AG04450 (cell line): ENCODE results near the gene WFDC13. TPM values are rescaled to one million over a fixed set of nuclear protein-coding genes. Genes with fewer than 3 reads are reported as not detected.

Experiments used
- CTCF ChIA-PET: fragments of 300-600, 350-600 bp; formaldehyde crosslinking; extraction: SDS; loops from one replicate; lab custom pipeline; 2022; ENCODE audit warnings: antibody characterized with exemption, inconsistent platforms; lab: Charles Lee
- POLR2A ChIA-PET: fragments of 350-600 bp; formaldehyde crosslinking; extraction: SDS; loops from one replicate; lab custom pipeline; 2021; ENCODE audit warnings: antibody characterized with exemption, inconsistent platforms; lab: Yijun Ruan, JAX
- DNase-seq: peaks from one replicate; pipeline ENCODE4 v3.0.0-alpha.2; 2011; ENCODE audit warnings: low read depth, low spot score
- H3K27ac ChIP-seq: one replicate; pipeline ENCODE4 v1.5.1; 2012; ENCODE audit warnings: low read depth, low read length, control low read depth
- H3K27me3 ChIP-seq: one replicate; pipeline ENCODE4 v1.6.0; 2012; ENCODE audit warnings: low read length; ENCODE audit not compliant: control insufficient read depth, insufficient read depth
- H3K4me3 ChIP-seq: 2 replicates; pipeline ENCODE4 v1.5.1; 2011; ENCODE audit warnings: mild to moderate bottlenecking, low read depth, low read length, control low read depth
- H3K9me3 ChIP-seq: 2 replicates; pipeline ENCODE4 v1.5.1; 2012; ENCODE audit warnings: low read length; ENCODE audit not compliant: control insufficient read depth, insufficient read depth
- CTCF ChIP-seq: IDR thresholded peaks from 2 replicates; pipeline ENCODE4 v1.5.1; 2011; ENCODE audit warnings: low read depth, low read length, control low read depth, inconsistent platforms
- polyA plus RNA-seq: library from polyadenylated mRNA; depleted of rRNA; stranded (reverse); fragments of >200 nt; gene quantifications from 2 replicates; pipeline ENCODE4 v1.2.3, GENCODE V29; 2011; rRNA removed
- small RNA-seq: library from RNA; depleted of rRNA; stranded (forward); fragments of <200 nt; gene quantifications from one replicate; pipeline ENCODE3, GENCODE V24; 2012; ENCODE audit warnings: low read depth; ENCODE audit not compliant: insufficient read length

WFDC13 gene
- polyA plus RNA-seq, 1 experiment, result not detected

- no peaks in the 10 kb centered on the region; the same call in 1 of the 2 replicates for H3K9me3 ChIP-seq
- CTCF ChIA-PET, result interaction anchor here (1.3 kb wide), 1 partner anchor 13 kb away, joined by 4 read pairs; no protein-coding TSS in a partner anchor
- no peak overlapping the region for H3K4me3 ChIP-seq
Measured at GRCh38 chr20:45758096-45758495, 56.3 kb downstream of the WFDC13 start.

More at GRCh38 chr20:45758096-45758495, 56.3 kb downstream of the WFDC13 start:
- Histone ChIP-seq H3K27me3 (no peaks in the 10 kb centered on the region), H3K27ac (no peak overlapping the region)
- TF ChIP-seq CTCF, result no peak
- POLR2A ChIA-PET, result no interaction called here
- DNase-seq, result no peak

Small RNAs within 50 kb of the gene (small RNA-seq; reads per million reads assigned to genes)
- gene MIR3617 (not detected), gene SPINT5P (not detected)

Other genes starting within 250 kb of the WFDC13 start
- not detected in 2 replicates for gene WFDC2, start 232.3 kb upstream of the WFDC13 start, polyA plus RNA-seq
- gene SPINT3, start 186.4 kb upstream of the WFDC13 start, polyA plus RNA-seq, result not detected in 2 replicates
- gene WFDC6, start 162.6 kb upstream of the WFDC13 start, polyA plus RNA-seq, result not detected in 2 replicates
- not detected in 2 replicates for gene EPPIN, start 154.6 kb upstream of the WFDC13 start, polyA plus RNA-seq
- gene WFDC8, start 122.8 kb upstream of the WFDC13 start, polyA plus RNA-seq, result not detected in 2 replicates
- gene WFDC10A, start 72.3 kb upstream of the WFDC13 start, polyA plus RNA-seq, result not detected in 2 replicates
- gene WFDC9, start 70.8 kb upstream of the WFDC13 start, polyA plus RNA-seq, result not detected in 2 replicates
- not detected in 2 replicates for gene WFDC11, start 31.8 kb upstream of the WFDC13 start, polyA plus RNA-seq
- gene WFDC10B, start 3.0 kb downstream of the WFDC13 start, polyA plus RNA-seq, result 0.29 TPM in 1 of 2 replicates, not detected in the other
- gene SPINT4, start 20.3 kb downstream of the WFDC13 start, polyA plus RNA-seq, result not detected in 2 replicates
- 0.30 TPM in 1 of 2 replicates, not detected in the other for gene WFDC3, start 89.8 kb downstream of the WFDC13 start, polyA plus RNA-seq
- 43.9 and 45.3 TPM in 2 replicates for gene DNTTIP1, start 89.9 kb downstream of the WFDC13 start, polyA plus RNA-seq
- 25.3 and 27.8 TPM in 2 replicates for gene UBE2C, start 110.6 kb downstream of the WFDC13 start, polyA plus RNA-seq
- gene TNNC2, start 125.3 kb downstream of the WFDC13 start, polyA plus RNA-seq, result 0.38 and 0.45 TPM in 2 replicates
- gene SNX21, start 131.8 kb downstream of the WFDC13 start, polyA plus RNA-seq, result 9.2 and 11.5 TPM in 2 replicates
- gene ACOT8, start 155.4 kb downstream of the WFDC13 start, polyA plus RNA-seq, result 27.0 and 37.7 TPM in 2 replicates
- 4.5 and 4.6 TPM in 2 replicates for gene ZSWIM3, start 155.6 kb downstream of the WFDC13 start, polyA plus RNA-seq
- gene ZSWIM1, start 179.2 kb downstream of the WFDC13 start, polyA plus RNA-seq, result 5.3 and 6.5 TPM in 2 replicates
- gene SPATA25, start 185.6 kb downstream of the WFDC13 start, polyA plus RNA-seq, result 0.43 and 0.50 TPM in 2 replicates
- 1.1 and 1.9 TPM in 2 replicates for gene NEURL2, start 189.2 kb downstream of the WFDC13 start, polyA plus RNA-seq
- gene CTSA, start 189.3 kb downstream of the WFDC13 start, polyA plus RNA-seq, result 234 and 267 TPM in 2 replicates
- gene PLTP, start 210.1 kb downstream of the WFDC13 start, polyA plus RNA-seq, result 105 and 154 TPM in 2 replicates
- gene PCIF1, start 232.6 kb downstream of the WFDC13 start, polyA plus RNA-seq, result 11.5 and 14.6 TPM in 2 replicates